Thoracic aorta (tissue), 2 donors: ENCODE data around the gene SEMA3B. TPM values are rescaled to one million over a fixed set of nuclear protein-coding genes. Genes with fewer than 3 reads are reported as not detected.

ENCODE experiments used
- ATAC-seq: fragments of 150-250 bp; one replicate; pipeline ENCODE4 v1.8.0; 2017; ENCODE audit warnings: low read depth; ENCODE audit not compliant: insufficient number of reproducible peaks, low FRiP score
- DNase-seq: peaks from one replicate; pipeline ENCODE4 v3.0.0-alpha.2; 2020; ENCODE audit warnings: low spot score
- H3K27ac ChIP-seq, 2 donors: fragments of 200-600 bp; sonication (generic); 1 replicate in 1 of 2; 2 replicates in 1 of 2; pipeline ENCODE4 v1.5.1; 2016; ENCODE audit warnings: mild to moderate bottlenecking in 2 of 2, moderate library complexity in 2 of 2
- H3K27me3 ChIP-seq: fragments of 200-600 bp; sonication (generic); replicated peaks from 2 replicates; pipeline ENCODE4 v1.6.0; 2016; ENCODE audit warnings: mild to moderate bottlenecking; ENCODE audit not compliant: insufficient read depth
- H3K36me3 ChIP-seq: fragments of 200-600 bp; sonication (generic); one replicate; pipeline ENCODE4 v1.5.1; 2016
- H3K4me1 ChIP-seq, 2 donors: fragments of 200-600 bp; sonication (generic); 1 replicate in 1 of 2; 2 replicates in 1 of 2; pipeline versions ENCODE4 v1.5.1 to v1.6.0; 2016; ENCODE audit warnings: low read depth in 2 of 2, mild to moderate bottlenecking in 1 of 2; ENCODE audit not compliant: control insufficient read depth in 1 of 2
- H3K4me3 ChIP-seq: fragments of 200-600 bp; sonication (generic); 2 replicates; pipeline ENCODE4 v1.5.1; 2016; ENCODE audit warnings: mild to moderate bottlenecking
- H3K9me3 ChIP-seq: fragments of 200-600 bp; sonication (generic); 2 replicates; pipeline ENCODE4 v1.5.1; 2016
- total RNA-seq, 2 donors: library from RNA; depleted of rRNA; stranded (reverse); fragments of >200 nt; gene quantifications; one replicate each; pipeline versions ENCODE4 v1.1.0 to v1.2.3, GENCODE V29; 2016
- TF ChIP-seq, protein P1 (sequence below): fragments of 200-600 bp; sonication (generic); IDR thresholded peaks from one replicate; pipeline ENCODE4 v1.5.1; 2019; ENCODE audit warnings: antibody characterized with exemption

SEMA3B gene
- total RNA-seq, 2 donors from 2014 or later, result 53.6 to 57.2 TPM

DNA sequence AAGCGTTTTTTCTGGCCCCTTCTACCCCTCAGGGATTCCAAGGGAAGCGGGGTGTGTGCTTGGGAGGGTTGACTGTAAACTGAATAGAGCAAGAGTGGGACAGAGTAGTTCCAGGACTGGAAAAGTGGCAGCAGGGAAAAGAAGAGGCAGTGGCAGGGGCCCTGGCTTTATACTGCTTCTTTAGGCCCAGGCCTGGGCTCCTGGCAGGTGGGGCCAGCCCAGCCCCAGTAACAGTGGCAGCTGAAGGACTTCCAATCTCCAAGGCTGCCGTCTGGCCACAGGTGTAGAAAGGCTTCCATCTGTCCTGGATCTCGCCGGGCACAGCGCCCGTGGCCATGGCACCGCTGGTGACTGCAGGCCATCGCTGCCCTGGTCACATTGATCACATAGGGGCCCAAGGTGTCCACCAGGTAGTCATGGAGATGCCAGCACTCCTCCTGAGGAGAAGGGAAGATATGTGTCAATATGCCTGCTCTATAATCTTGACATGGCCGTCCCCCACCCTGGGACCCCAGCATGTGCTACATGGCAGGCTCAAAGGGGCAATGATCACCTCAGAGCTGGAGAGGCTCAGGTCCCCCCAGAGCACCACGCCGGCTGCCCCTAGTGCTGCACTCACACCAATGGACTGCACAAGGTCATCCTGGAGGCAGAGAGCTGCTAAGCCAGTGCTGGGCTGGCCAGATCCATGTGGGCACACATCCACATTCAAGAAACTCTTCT is 24.3 kb downstream of the SEMA3B start:
- peak; percentile 27 for ATAC-seq
- no peaks in the 10 kb centered on the region for H3K27me3 ChIP-seq
- peaks cover 14% of the 10 kb centered on the region for H3K36me3 ChIP-seq
- DNase-seq, result no peak
- peak overlapping the region; percentile 92 for H3K4me3 ChIP-seq
- TF ChIP-seq, protein P1, sequence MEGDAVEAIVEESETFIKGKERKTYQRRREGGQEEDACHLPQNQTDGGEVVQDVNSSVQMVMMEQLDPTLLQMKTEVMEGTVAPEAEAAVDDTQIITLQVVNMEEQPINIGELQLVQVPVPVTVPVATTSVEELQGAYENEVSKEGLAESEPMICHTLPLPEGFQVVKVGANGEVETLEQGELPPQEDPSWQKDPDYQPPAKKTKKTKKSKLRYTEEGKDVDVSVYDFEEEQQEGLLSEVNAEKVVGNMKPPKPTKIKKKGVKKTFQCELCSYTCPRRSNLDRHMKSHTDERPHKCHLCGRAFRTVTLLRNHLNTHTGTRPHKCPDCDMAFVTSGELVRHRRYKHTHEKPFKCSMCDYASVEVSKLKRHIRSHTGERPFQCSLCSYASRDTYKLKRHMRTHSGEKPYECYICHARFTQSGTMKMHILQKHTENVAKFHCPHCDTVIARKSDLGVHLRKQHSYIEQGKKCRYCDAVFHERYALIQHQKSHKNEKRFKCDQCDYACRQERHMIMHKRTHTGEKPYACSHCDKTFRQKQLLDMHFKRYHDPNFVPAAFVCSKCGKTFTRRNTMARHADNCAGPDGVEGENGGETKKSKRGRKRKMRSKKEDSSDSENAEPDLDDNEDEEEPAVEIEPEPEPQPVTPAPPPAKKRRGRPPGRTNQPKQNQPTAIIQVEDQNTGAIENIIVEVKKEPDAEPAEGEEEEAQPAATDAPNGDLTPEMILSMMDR, result no peak
- H3K27ac ChIP-seq, result peak overlapping the region; percentile 88 to 91
- H3K9me3 ChIP-seq, result no peaks in the 10 kb centered on the region
- peaks cover 11 to 29% of the 10 kb centered on the region in 2 donors for H3K4me1 ChIP-seq

- ATAC-seq, result no peak
- Histone ChIP-seq H3K4me1 (peaks cover 17 to 35% of the 10 kb centered on the region in 2 donors), H3K36me3 (peaks cover 8% of the 10 kb centered on the region), H3K27me3 (no peaks in the 10 kb centered on the region), H3K9me3 (no peaks in the 10 kb centered on the region), H3K27ac (no peak overlapping the region), H3K4me3 (no peak overlapping the region)
- TF ChIP-seq, protein P1, result no peak
- no peak for DNase-seq
Observed at GRCh38 chr3:50294089-50294488, 25.1 kb downstream of the SEMA3B start.

- no peaks in the 10 kb centered on the region for H3K9me3 ChIP-seq
- no peak overlapping the region for H3K27ac ChIP-seq
- ATAC-seq, result no peak
- TF ChIP-seq, protein P1, result no peak
- H3K4me3 ChIP-seq, result no peak overlapping the region
- H3K4me1 ChIP-seq, result peaks cover 17 to 37% of the 10 kb centered on the region in 2 donors
- no peak for DNase-seq
- H3K27me3 ChIP-seq, result no peaks in the 10 kb centered on the region
- H3K36me3 ChIP-seq, result peaks cover 2% of the 10 kb centered on the region
Observed at GRCh38 chr3:50294492-50295403, 25.8 kb downstream of the SEMA3B start.

- DNase-seq (no peak), ATAC-seq (no peak)
- Histone ChIP-seq H3K27ac (no peak overlapping the region), H3K4me1 (peaks cover 24 to 45% of the 10 kb centered on the region in 2 donors), H3K27me3 (no peaks in the 10 kb centered on the region), H3K36me3 (no peaks in the 10 kb centered on the region), H3K9me3 (no peaks in the 10 kb centered on the region), H3K4me3 (no peak overlapping the region)
- TF ChIP-seq, protein P1, result no peak
Observed at GRCh38 chr3:50295553-50296431, 26.8 kb downstream of the SEMA3B start.
